HG03565 (cell line): Measurements from ENCODE around the gene OSBPL10.
A peak's percentile ranks its signal among the peaks of the same experiment; 100 is the strongest.

ENCODE experiments used
- ATAC-seq: cut with Tn5 transposase; IDR thresholded peaks from one replicate; pipeline ENCODE4 v1.9.1; 2021; ENCODE audit warnings: mild to moderate bottlenecking, moderate library complexity; ENCODE audit not compliant: unreplicated experiment

Gene OSBPL10

GRCh38 chr3:31960793-31961431 is 20.1 kb downstream of the OSBPL10 start:
- no peak for ATAC-seq

- no peak for ATAC-seq
Measured at GRCh38 chr3:31959951-31960792, 20.9 kb downstream of the OSBPL10 start.

GRCh38 chr3:31959251-31959650 is 21.8 kb downstream of the OSBPL10 start:
- ATAC-seq: no peak

GRCh38 chr3:31958701-31959152 is 22.3 kb downstream of the OSBPL10 start:
- ATAC-seq: no peak

GRCh38 chr3:31957106-31957505 is 24.0 kb downstream of the OSBPL10 start:
- no peak for ATAC-seq

- ATAC-seq: no peak
Measured at GRCh38 chr3:31955581-31955980, 25.5 kb downstream of the OSBPL10 start.

GRCh38 chr3:31953636-31954035 is 27.4 kb downstream of the OSBPL10 start:
- no peak for ATAC-seq

- ATAC-seq: no peak
Measured at GRCh38 chr3:31953091-31953490, 28.0 kb downstream of the OSBPL10 start.

- peak; percentile 88 for ATAC-seq
Measured at GRCh38 chr3:31952205-31952604, 28.9 kb downstream of the OSBPL10 start.

- ATAC-seq: no peak
Measured at GRCh38 chr3:31948280-31948679, 32.8 kb downstream of the OSBPL10 start.

GRCh38 chr3:31947671-31948091 is 33.4 kb downstream of the OSBPL10 start:
- no peak for ATAC-seq

- no peak for ATAC-seq
Measured at GRCh38 chr3:31947162-31947561, 33.9 kb downstream of the OSBPL10 start.

GRCh38 chr3:31946484-31947081 is 34.5 kb downstream of the OSBPL10 start:
- no peak for ATAC-seq

- ATAC-seq: peak; percentile 26
Measured at GRCh38 chr3:31945738-31946052, 35.4 kb downstream of the OSBPL10 start.

- no peak for ATAC-seq
Measured at GRCh38 chr3:31943041-31943440, 38.0 kb downstream of the OSBPL10 start.

- ATAC-seq: no peak
Measured at GRCh38 chr3:31942446-31942845, 38.6 kb downstream of the OSBPL10 start.

- ATAC-seq: no peak
Measured at GRCh38 chr3:31937225-31937624, 43.8 kb downstream of the OSBPL10 start.

GRCh38 chr3:31936420-31937060 is 44.5 kb downstream of the OSBPL10 start:
- ATAC-seq: no peak

GRCh38 chr3:31934866-31935265 is 46.2 kb downstream of the OSBPL10 start:
- ATAC-seq: no peak

- ATAC-seq: no peak
Measured at GRCh38 chr3:31934018-31934417, 47.0 kb downstream of the OSBPL10 start.

- no peak for ATAC-seq
Measured at GRCh38 chr3:31932990-31933389, 48.1 kb downstream of the OSBPL10 start.
